OCI-LY1 (cell line): ENCODE measurements around the gene AHCY.

Source experiments
- H2AFZ ChIP-seq: fragments of 200-600 bp; sonication (generic), shearing (Covaris generic); 2 replicates; pipeline ENCODE4 v1.6.0; 2014; ENCODE audit warnings: antibody characterized with exemption, mild to moderate bottlenecking, low read length
- H3F3A ChIP-seq: fragments of 200-600 bp; sonication (generic), shearing (Covaris generic); 2 replicates; pipeline ENCODE4 v1.6.0; 2014; ENCODE audit warnings: mild to moderate bottlenecking, antibody characterized with exemption, low read length, moderate library complexity; ENCODE audit not compliant: insufficient read depth
- H3K27ac ChIP-seq: fragments of 200-600 bp; sonication (generic); 2 replicates; pipeline ENCODE4 v1.5.1; 2014; ENCODE audit warnings: low read length, mixed run types, mild to moderate bottlenecking, low read depth; ENCODE audit not compliant: poor library complexity, severe bottlenecking
- H3K27me3 ChIP-seq: fragments of 200-600 bp; sonication (generic); 2 replicates; pipeline ENCODE4 v1.6.0; 2014; ENCODE audit warnings: antibody characterized with exemption, mild to moderate bottlenecking, low read length, moderate library complexity; ENCODE audit not compliant: insufficient read depth
- H3K36me3 ChIP-seq: fragments of 200-600 bp; sonication (generic); 2 replicates; pipeline ENCODE4 v1.6.1; 2014; ENCODE audit warnings: mild to moderate bottlenecking, antibody characterized with exemption, low read length, moderate library complexity, mixed read lengths; ENCODE audit not compliant: insufficient read depth
- H3K4me1 ChIP-seq: fragments of 200-600 bp; sonication (generic); 2 replicates; pipeline ENCODE4 v1.5.1; 2014; ENCODE audit warnings: mild to moderate bottlenecking, low read length, moderate library complexity; ENCODE audit not compliant: insufficient read depth, severe bottlenecking
- H3K4me2 ChIP-seq: fragments of 200-600 bp; sonication (generic), shearing (Covaris generic); 2 replicates; pipeline ENCODE4 v1.6.1; 2014; ENCODE audit warnings: low read length
- H3K4me3 ChIP-seq: fragments of 200-600 bp; sonication (generic); 2 replicates; pipeline ENCODE4 v1.5.1; 2014; ENCODE audit warnings: low read length, low read depth, mild to moderate bottlenecking, mixed read lengths; ENCODE audit not compliant: poor library complexity, severe bottlenecking
- H3K79me2 ChIP-seq: fragments of 200-600 bp; shearing (Covaris generic); 2 replicates; pipeline ENCODE4 v1.6.1; 2016; ENCODE audit warnings: mixed run types, low read length, mixed read lengths; ENCODE audit not compliant: insufficient read depth
- H3K9ac ChIP-seq: fragments of 200-600 bp; sonication (generic), shearing (Covaris generic); 2 replicates; pipeline ENCODE4 v1.6.1; 2014; ENCODE audit warnings: mild to moderate bottlenecking, low read length, mixed read lengths
- H3K9me2 ChIP-seq: fragments of 200-600 bp; sonication (generic), shearing (Covaris generic); 2 replicates; pipeline ENCODE4 v1.6.1; 2014; ENCODE audit warnings: low read depth, mild to moderate bottlenecking, low read length, mixed read lengths
- H3K9me3 ChIP-seq: fragments of 200-600 bp; shearing (Covaris generic); 2 replicates; pipeline ENCODE4 v1.6.1; 2014; ENCODE audit warnings: low read length, mixed read lengths
- H4K20me1 ChIP-seq: fragments of 200-600 bp; sonication (generic), shearing (Covaris generic); 2 replicates; pipeline ENCODE4 v1.6.0; 2016; ENCODE audit warnings: mild to moderate bottlenecking, low read length; ENCODE audit not compliant: insufficient read depth
- EZH2 ChIP-seq: fragments of 200-600 bp; sonication (generic), shearing (Covaris generic); IDR thresholded peaks from 2 replicates; pipeline ENCODE4 v1.8.0; 2017; ENCODE audit warnings: borderline replicate concordance, mixed run types, mild to moderate bottlenecking, antibody characterized with exemption, low read length, moderate library complexity, mixed read lengths
- TF ChIP-seq, protein P1 (sequence below): fragments of 200-600 bp; sonication (generic), shearing (Covaris generic); IDR thresholded peaks from 2 replicates; pipeline ENCODE4 v1.5.1; 2017; ENCODE audit warnings: mild to moderate bottlenecking, antibody characterized with exemption, low read length, moderate library complexity, mixed read lengths

AHCY gene

DNA sequence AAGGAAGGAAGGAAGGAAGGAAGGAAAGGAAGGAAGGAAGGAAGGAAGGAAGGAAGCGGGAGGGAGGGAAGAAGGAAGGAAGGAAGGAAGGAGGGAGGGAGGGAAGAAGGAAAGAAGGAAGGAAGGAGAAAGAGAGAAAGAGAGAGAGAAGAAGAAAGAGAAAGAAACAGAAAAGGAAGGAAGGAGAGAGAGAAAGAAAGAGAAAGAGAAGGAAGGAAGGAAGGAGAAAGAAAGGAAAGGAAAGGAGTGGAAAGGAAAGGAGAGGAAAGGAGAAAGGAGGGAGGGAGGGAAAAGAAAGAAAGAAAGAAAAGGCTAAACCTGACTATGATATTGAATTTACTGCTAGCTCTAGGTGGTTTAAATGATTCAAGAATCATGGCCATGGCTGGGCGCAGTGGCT is 67.3 kb downstream of the AHCY start:
- Histone ChIP-seq H3K4me3 (no peak overlapping the region), H2AFZ (no peak overlapping the region), H4K20me1 (no peaks in the 10 kb centered on the region), H3K4me1 (peaks cover 12% of the 10 kb centered on the region), H3K27ac (no peak overlapping the region), H3K9me3 (peaks cover 16% of the 10 kb centered on the region), H3K27me3 (no peaks in the 10 kb centered on the region), H3F3A (no peaks in the 10 kb centered on the region), H3K79me2 (no peaks in the 10 kb centered on the region), H3K9me2 (no peaks in the 10 kb centered on the region), H3K36me3 (no peaks in the 10 kb centered on the region; the same call in 1 of the 2 replicates), H3K4me2 (no peak overlapping the region), H3K9ac (no peak overlapping the region)
- TF ChIP-seq, protein P1, sequence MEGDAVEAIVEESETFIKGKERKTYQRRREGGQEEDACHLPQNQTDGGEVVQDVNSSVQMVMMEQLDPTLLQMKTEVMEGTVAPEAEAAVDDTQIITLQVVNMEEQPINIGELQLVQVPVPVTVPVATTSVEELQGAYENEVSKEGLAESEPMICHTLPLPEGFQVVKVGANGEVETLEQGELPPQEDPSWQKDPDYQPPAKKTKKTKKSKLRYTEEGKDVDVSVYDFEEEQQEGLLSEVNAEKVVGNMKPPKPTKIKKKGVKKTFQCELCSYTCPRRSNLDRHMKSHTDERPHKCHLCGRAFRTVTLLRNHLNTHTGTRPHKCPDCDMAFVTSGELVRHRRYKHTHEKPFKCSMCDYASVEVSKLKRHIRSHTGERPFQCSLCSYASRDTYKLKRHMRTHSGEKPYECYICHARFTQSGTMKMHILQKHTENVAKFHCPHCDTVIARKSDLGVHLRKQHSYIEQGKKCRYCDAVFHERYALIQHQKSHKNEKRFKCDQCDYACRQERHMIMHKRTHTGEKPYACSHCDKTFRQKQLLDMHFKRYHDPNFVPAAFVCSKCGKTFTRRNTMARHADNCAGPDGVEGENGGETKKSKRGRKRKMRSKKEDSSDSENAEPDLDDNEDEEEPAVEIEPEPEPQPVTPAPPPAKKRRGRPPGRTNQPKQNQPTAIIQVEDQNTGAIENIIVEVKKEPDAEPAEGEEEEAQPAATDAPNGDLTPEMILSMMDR, result no peak
- TF ChIP-seq EZH2, result no peak

DNA sequence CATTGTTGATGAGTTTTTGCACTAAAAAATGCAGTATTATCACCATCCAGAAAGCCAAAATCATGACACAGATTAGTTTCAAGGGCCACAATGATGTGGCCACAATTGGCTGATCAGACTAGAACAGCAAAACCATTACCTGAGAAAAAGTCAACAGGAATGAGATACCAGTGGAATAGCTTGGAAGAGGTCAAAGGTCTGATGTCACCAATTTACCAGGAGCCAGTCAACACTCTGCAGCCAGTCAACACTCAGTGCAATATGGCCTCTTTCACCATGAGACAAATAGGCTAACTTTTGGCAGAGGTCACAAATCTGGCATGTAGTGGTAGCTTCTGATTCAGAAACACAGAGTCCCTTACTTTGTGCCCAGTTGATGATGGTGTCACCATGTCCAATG is 69.5 kb downstream of the AHCY start:
- no peak overlapping the region for H3K27ac ChIP-seq
- no peak overlapping the region for H3K4me2 ChIP-seq
- H2AFZ ChIP-seq, result no peak overlapping the region
- H3K27me3 ChIP-seq, result no peaks in the 10 kb centered on the region
- no peaks in the 10 kb centered on the region; the same call in 1 of the 2 replicates for H3K36me3 ChIP-seq
- no peaks in the 10 kb centered on the region for H3F3A ChIP-seq
- no peak for TF ChIP-seq EZH2
- TF ChIP-seq, protein P1, result no peak
- H3K4me1 ChIP-seq, result no peaks in the 10 kb centered on the region
- H3K9me3 ChIP-seq, result peaks cover 16% of the 10 kb centered on the region
- H3K9me2 ChIP-seq, result no peaks in the 10 kb centered on the region
- H3K4me3 ChIP-seq, result no peak overlapping the region
- no peaks in the 10 kb centered on the region for H3K79me2 ChIP-seq
- no peaks in the 10 kb centered on the region for H4K20me1 ChIP-seq
- no peak overlapping the region for H3K9ac ChIP-seq

DNA sequence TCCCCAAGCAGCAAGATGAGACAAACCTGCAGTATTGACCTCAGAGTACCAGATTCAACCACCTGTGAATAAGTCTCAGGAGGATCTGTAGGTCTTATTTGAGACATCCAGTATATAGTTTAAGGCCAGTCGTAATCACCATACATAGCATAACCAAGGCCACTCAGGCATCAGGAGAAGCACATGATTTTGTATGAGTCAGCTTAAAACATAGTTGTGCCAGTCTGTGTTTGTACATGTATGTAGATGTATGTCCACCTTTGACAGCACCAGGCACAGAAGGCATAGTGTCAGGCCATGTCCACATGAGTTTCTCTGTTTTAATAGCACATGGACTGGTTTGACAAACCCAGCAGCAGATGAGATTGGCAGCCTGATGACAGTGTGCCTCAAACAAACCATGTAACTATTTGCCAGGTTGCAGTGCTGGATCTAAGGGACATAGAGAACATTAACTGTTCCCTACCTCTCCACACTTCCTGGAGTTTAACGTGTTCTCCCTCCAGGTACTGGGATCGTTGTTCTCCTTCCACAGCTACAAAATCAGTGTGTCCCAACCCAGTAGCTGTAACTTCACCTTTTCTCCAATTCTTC is 70.6 kb downstream of the AHCY start:
- no peak overlapping the region for H3K4me3 ChIP-seq
- H3K9me3 ChIP-seq, result peaks cover 8% of the 10 kb centered on the region
- H3K4me1 ChIP-seq, result no peaks in the 10 kb centered on the region
- H2AFZ ChIP-seq, result no peak overlapping the region
- no peaks in the 10 kb centered on the region for H4K20me1 ChIP-seq
- H3K27ac ChIP-seq, result no peak overlapping the region
- H3F3A ChIP-seq, result no peaks in the 10 kb centered on the region
- no peak overlapping the region for H3K9ac ChIP-seq
- H3K4me2 ChIP-seq, result no peak overlapping the region
- TF ChIP-seq, protein P1, result no peak
- no peaks in the 10 kb centered on the region for H3K36me3 ChIP-seq
- H3K9me2 ChIP-seq, result no peaks in the 10 kb centered on the region
- H3K27me3 ChIP-seq, result no peaks in the 10 kb centered on the region
- H3K79me2 ChIP-seq, result no peaks in the 10 kb centered on the region
